GM19238 (cell line): ENCODE results near the gene ABR.
A peak's percentile ranks its signal among the peaks of the same experiment; 100 is the strongest.
"Not testable (repeated sequence)": the region's sequence is repeated elsewhere in the genome, so short reads cannot be mapped to it uniquely, and the experiment has no call there.

Experiments used
- DNase-seq: peaks from one replicate; pipeline ENCODE4 v3.0.0; 2011; ENCODE audit warnings: low spot score; ENCODE audit not compliant: insufficient read length

ABR gene

GRCh38 chr17:1202291-1202690, 22.5 kb upstream of the ABR start:
- DNase-seq: no peak

- no peak for DNase-seq
These were observed 21.4 kb upstream of the ABR start for GRCh38 chr17:1201132-1201702.

GRCh38 chr17:1199271-1199743, 19.5 kb upstream of the ABR start:
- DNase-seq: not testable (repeated sequence)

- peak; percentile 86 for DNase-seq
These were observed 18.2 kb upstream of the ABR start for GRCh38 chr17:1197781-1198490.

- DNase-seq: no peak
These were observed 17.6 kb upstream of the ABR start for GRCh38 chr17:1197379-1197778.

GRCh38 chr17:1196946-1197345, 17.2 kb upstream of the ABR start:
- no peak for DNase-seq

- no peak for DNase-seq
These were observed 13.3 kb upstream of the ABR start for GRCh38 chr17:1192911-1193699.

- no peak for DNase-seq
These were observed 11.1 kb upstream of the ABR start for GRCh38 chr17:1190751-1191331.

- no peak for DNase-seq
These were observed 9.2 kb upstream of the ABR start for GRCh38 chr17:1188812-1189504.

- peak; percentile 76 for DNase-seq
These were observed 7.4 kb upstream of the ABR start for GRCh38 chr17:1186923-1187771.

GRCh38 chr17:1186214-1186820, 6.5 kb upstream of the ABR start:
- no peak for DNase-seq

GRCh38 chr17:1183171-1183873, 3.5 kb upstream of the ABR start:
- DNase-seq: peak; percentile 75

- DNase-seq: no peak
These were observed 3.0 kb upstream of the ABR start for GRCh38 chr17:1182811-1183170.

- no peak for DNase-seq
These were observed 2.0 kb upstream of the ABR start for GRCh38 chr17:1181753-1182137.

GRCh38 chr17:1180958-1181752, 1.4 kb upstream of the ABR start:
- peak; percentile 76 for DNase-seq

GRCh38 chr17:1179112-1179817, 516 bp downstream of the ABR start:
- DNase-seq: peak; percentile 45

- DNase-seq: no peak
These were observed 2.6 kb downstream of the ABR start for GRCh38 chr17:1177016-1177700.
